SH-SY5Y (cell line): ENCODE data around the gene DNAJC21.

Source experiments
- GATA2 ChIP-seq: IDR thresholded peaks from 2 replicates; pipeline ENCODE4 v1.6.1; 2011; ENCODE audit warnings: mild to moderate bottlenecking, low read depth, low read length
- GATA3 ChIP-seq: IDR thresholded peaks from 2 replicates; pipeline ENCODE4 v1.6.1; 2011; ENCODE audit warnings: low read depth, mild to moderate bottlenecking, low read length, moderate library complexity

The DNAJC21 gene

DNA sequence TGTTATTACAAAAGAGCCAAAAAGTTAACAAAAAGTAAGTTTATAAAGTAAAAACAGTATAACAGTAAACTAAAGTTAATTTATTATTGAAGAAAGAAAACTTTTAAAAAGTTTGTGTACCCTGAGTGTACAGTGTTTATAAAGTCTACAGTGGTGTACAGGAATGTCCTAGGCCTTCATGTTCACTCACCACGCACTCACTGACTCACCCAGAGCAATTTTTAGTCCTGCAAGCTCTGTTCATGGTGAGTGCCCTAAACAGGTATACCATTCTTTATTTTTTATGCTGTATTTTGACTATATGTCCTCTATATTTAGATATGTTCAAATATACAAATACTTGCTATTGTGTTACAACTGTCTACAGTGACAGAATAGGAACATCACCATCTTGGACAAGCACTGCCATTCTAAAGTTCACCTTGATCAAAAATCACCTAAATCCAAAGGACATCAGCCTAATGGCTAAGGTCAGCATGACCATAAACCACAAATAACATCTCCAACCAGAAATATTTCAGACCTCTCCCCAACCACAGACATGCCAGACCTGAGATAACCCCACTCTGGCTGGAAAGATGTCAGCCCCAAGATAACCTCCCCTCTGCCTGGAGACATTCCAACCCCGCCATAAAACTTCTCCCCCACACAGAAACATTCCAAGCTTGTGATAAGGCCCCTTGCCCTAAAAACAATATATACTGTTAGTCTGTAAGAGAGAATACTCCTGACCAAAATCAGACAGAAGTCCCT, 62.3 kb downstream of the DNAJC21 start:
- TF ChIP-seq GATA3 (no peak), GATA2 (no peak)

GRCh38 chr5:34993951-34994350, 64.6 kb downstream of the DNAJC21 start:
- TF ChIP-seq GATA2, result no peak
- TF ChIP-seq GATA3, result no peak

GRCh38 chr5:34996261-34996660, 66.9 kb downstream of the DNAJC21 start:
- TF ChIP-seq GATA3 (no peak), GATA2 (no peak)

- TF ChIP-seq GATA3, result no peak
- no peak for TF ChIP-seq GATA2
Observed at GRCh38 chr5:34998058-34998789, 68.9 kb downstream of the DNAJC21 start.

GRCh38 chr5:35001842-35002241, 72.5 kb downstream of the DNAJC21 start:
- TF ChIP-seq GATA3 (no peak), GATA2 (no peak)

DNA sequence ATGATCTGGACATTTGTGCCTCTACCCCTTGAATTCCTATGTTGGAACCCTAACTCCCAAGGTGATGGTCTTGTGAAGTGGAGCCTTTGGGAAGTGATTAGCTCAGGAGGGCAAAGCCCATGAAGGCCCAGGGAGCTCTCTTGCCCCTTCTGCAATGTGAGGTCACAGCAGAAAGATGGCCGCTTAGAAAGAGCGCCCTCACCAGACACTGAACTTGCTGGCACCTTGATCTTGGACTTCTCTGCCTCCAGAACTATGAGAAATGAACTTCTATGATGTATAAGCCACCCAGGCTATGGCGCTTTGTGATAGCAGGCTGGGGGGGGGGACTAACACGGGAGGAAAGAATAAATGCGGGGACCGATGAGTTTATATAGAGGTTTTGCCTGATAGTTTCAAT, 73.1 kb downstream of the DNAJC21 start:
- TF ChIP-seq GATA3, result no peak
- TF ChIP-seq GATA2, result no peak

- TF ChIP-seq GATA3 (no peak), GATA2 (no peak)
Observed at GRCh38 chr5:35003018-35003957, 73.9 kb downstream of the DNAJC21 start.

DNA sequence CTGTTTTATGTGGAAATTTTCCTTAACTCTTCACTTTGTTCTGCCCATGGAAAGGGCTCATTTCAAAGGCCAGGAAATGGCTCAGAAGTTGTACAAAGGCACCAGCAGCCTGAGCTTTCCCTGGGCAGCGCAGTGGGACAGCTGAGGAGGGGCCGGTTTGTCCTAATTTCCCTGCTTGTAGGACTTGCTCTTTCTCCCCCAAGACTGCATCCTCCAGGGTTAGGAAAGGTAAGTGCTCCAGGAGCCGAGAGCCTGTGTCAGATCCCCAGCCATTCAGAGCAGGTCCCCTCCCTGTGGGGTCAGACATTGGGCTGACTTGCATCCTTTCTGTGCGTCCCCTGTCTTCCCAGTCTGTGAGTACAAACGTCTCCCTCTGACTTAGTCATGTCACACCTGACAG, 74.8 kb downstream of the DNAJC21 start:
- TF ChIP-seq GATA3 (no peak), GATA2 (no peak)

- TF ChIP-seq GATA2, result no peak
- no peak for TF ChIP-seq GATA3
Observed at GRCh38 chr5:35004771-35005170, 75.4 kb downstream of the DNAJC21 start.
